Body of pancreas (tissue), 4 donors: ENCODE data around the gene EDN1.

ENCODE experiments used
- CTCF ChIP-seq, 7 experiments: fragments of 450-650 bp in 4 of 7; fragments of 200-600 bp in 3 of 7; sonication (generic) in 3 of 7; IDR thresholded peaks; one replicate each; pipeline ENCODE4 v1.5.1; 2016 to 2019; ENCODE audit warnings: antibody characterized with exemption in 7 of 7
- POLR2A ChIP-seq, 3 donors: fragments of 450-650 bp; IDR thresholded peaks; one replicate each; pipeline ENCODE4 v1.6.1; 2016; ENCODE audit warnings: antibody characterized with exemption in 3 of 3, mild to moderate bottlenecking in 2 of 3

- TF ChIP-seq CTCF (IDR thresholded peaks at IDR 0.05) (no peak), POLR2A (IDR thresholded peaks at IDR 0.05) (peak in 2 of 3 donors; percentile 30 to 56)
Measured at GRCh38 chr6:12313992-12314589, 23.9 kb downstream of the EDN1 start.
